MCF 10A (cell line): ENCODE results near the gene LRRC27. TPM values are rescaled to one million over a fixed set of nuclear protein-coding genes. Genes with fewer than 3 reads are reported as not detected.

Experiments used
- BruUV-seq: library from RNA; stranded (reverse); fragments of 400-500 nt; replicated peaks from 2 replicates; lab custom pipeline; 2021; lab: Mats Ljungman, UMichigan
- CTCF ChIA-PET: fragments of 300-600 bp; sonication (Branson Sonifier 250); formaldehyde crosslinking; extraction: SDS; loops from one replicate; lab custom pipeline; 2021; ENCODE audit warnings: antibody characterized with exemption, inconsistent platforms; lab: Yijun Ruan, JAX
- POLR2A ChIA-PET: fragments of 300-600, 350-650 bp; sonication (Branson Sonifier 250); formaldehyde crosslinking; extraction: SDS; loops from one replicate; lab custom pipeline; 2020; ENCODE audit warnings: antibody characterized with exemption, inconsistent platforms; lab: Yijun Ruan, JAX
- DNase-seq: peaks from one replicate; pipeline ENCODE4 v3.0.0-alpha.2; 2018; ENCODE audit not compliant: unreplicated experiment
- H3K27ac Mint-ChIP-seq: one replicate; pipeline ENCODE4 v1.8.0; 2022; ENCODE audit warnings: mild to moderate bottlenecking, low read depth, mixed read lengths; ENCODE audit not compliant: unreplicated experiment
- H3K27me3 Mint-ChIP-seq: one replicate; pipeline ENCODE4 v1.8.0; 2022; ENCODE audit warnings: mixed read lengths; ENCODE audit not compliant: insufficient read depth, unreplicated experiment
- H3K36me3 Mint-ChIP-seq: one replicate; pipeline ENCODE4 v1.8.0; 2022; ENCODE audit warnings: mild to moderate bottlenecking, moderate library complexity, mixed read lengths; ENCODE audit not compliant: insufficient read depth, unreplicated experiment
- H3K4me1 Mint-ChIP-seq: one replicate; pipeline ENCODE4 v1.8.0; 2022; ENCODE audit warnings: mixed read lengths; ENCODE audit not compliant: insufficient read depth, unreplicated experiment
- H3K4me3 Mint-ChIP-seq: one replicate; pipeline ENCODE4 v1.8.0; 2022; ENCODE audit warnings: mild to moderate bottlenecking, moderate library complexity, mixed read lengths; ENCODE audit not compliant: unreplicated experiment
- H3K9me3 Mint-ChIP-seq: one replicate; pipeline ENCODE4 v1.8.0; 2022; ENCODE audit warnings: mixed read lengths; ENCODE audit not compliant: unreplicated experiment
- CTCF ChIP-seq: fragments of 200-600 bp; IDR thresholded peaks from one replicate; pipeline ENCODE4 v1.8.0; 2022; ENCODE audit warnings: antibody characterized with exemption, mild to moderate bottlenecking; ENCODE audit not compliant: unreplicated experiment
- intact Hi-C: fragments of 100-400 bp; cut with micrococcal nuclease; formaldehyde crosslinking; loops from 2 replicates; pipeline ENCODE4 v1.14.1; 2022
- total RNA-seq: library from RNA; stranded (reverse); gene quantifications from 2 replicates; pipeline ENCODE4 v1.2.3, GENCODE V29; 2022

Gene LRRC27
- total RNA-seq, 1 experiment from 2014 or later: 9.1 TPM

DNA sequence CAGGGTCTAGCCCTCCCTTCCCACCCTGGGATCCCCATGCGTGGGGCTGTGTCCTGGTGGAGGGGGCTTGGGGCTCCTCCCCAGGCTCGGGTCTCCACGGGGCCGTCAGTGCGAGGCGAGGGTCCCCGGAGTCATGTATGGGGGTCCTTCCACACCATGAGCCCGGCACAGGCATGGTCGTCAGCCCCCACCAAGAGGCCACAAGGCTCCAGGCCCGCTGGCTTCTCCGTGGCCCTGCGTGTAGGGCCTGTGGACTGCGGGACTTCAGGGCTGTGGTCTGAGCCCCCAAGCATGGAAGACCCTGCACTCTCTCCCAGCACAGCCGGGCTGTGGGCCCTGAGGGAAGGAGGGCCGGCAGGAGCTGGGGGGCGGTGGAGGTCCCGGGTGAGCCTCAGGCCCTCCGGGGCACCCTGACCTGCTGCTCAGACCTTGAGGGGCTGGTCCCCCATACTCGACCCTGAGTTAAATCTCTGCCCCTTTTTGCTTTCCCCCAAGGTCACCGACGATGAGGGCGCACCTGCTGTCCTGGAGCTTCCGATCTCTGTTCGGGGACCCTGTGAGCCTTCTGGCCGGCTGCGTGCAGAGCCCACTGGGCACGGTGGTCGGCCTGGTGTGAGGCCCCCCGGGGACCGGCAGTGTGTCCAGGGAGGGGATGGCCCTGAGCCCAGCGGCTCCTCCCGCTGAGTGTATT is 84.7 kb downstream of the LRRC27 start:
- intact Hi-C loops: no loop called here
- TF ChIP-seq CTCF: no peak
- POLR2A ChIA-PET: no interaction called here

DNA sequence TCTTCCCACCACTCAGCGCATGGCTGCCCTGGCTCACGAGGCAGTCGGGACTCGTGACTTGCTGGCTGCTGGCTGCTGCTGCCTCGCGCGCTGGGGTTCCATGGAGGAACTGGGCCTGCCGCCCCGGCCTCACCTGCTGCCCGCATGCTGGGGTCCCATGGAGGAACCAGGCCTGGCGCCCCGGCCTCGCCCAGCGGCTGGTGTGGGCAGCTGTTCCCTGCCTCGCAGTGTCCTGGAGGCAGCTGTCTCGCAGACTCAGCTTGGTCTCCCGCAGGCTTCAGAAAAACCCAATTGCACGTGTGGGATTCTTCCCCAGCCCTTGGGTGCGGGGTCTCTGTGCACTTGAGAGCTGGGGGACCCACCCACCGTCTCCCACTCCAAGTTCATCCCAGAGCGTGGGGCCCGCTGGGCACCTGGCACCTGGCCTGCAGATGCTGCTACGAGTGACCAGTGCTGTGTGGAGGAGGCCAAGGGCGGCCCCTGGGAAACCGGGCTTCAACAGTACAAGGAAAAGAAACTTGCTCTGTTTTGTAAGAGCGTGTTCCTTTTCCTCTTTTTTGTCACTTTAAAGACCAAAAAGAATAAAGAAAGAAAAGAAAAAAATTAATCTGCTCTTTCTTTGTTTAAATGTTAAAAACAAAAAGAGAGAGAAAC is 85.4 kb downstream of the LRRC27 start:
- POLR2A ChIA-PET: interaction anchor here (1.4 to 3.0 kb wide), 3 partner anchors 20 to 485 kb away, joined by 3 to 32 read pairs (median 17); partner anchors contain the start of gene PWWP2B

More for the DNA sequence above, 84.7 kb downstream of the LRRC27 start:
- CTCF ChIA-PET: interaction anchor here (0.6 kb wide), 1 partner anchor 1799 kb away, joined by 3 read pairs; no protein-coding TSS in a partner anchor
- Mint-ChIP-seq H3K9me3 (no peaks in the 10 kb centered on the region), H3K36me3 (no peaks in the 10 kb centered on the region), H3K27ac (no peak overlapping the region), H3K4me1 (peaks cover 31% of the 10 kb centered on the region), H3K4me3 (no peak overlapping the region), H3K27me3 (no peaks in the 10 kb centered on the region)
- BruUV-seq: no TSS peak
- DNase-seq: no peak

DNA sequence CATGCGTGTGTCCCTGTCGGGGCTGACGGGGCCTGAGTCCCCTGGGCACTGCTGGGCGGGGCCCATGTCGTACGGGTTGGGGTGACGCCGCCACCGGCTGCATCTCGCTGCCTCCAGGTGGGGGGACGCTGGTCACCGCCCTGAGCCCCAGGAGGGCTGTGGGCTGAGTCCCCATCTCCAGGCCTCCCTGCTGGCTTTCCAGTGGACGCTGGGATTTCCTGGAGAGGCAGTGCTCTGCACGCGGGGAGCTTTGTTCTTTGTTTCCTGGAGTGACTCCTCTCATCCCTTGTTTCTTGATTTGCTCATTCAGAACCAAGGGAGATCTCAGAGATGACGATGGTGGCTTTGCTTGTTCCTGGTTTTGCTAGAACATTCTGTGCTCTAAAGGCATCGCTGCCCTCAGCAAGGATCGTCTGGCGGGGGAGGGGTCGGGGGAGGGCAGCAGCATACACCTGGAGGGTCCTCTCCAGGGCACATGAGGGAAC is 86.0 kb downstream of the LRRC27 start:
- no peaks in the 10 kb centered on the region for H3K36me3 Mint-ChIP-seq
- ChIA-PET CTCF (interaction anchor here (1.9 to 4.2 kb wide), 2 partner anchors 20 to 28 kb away, joined by 9 to 26 read pairs; partner anchors contain the start of gene PWWP2B), POLR2A (interaction anchor here (1.3 to 3.0 kb wide), 5 partner anchors 10 to 485 kb away, joined by 3 to 32 read pairs (median 4); partner anchors contain the start of gene PWWP2B)
- no peak for DNase-seq
- no peak overlapping the region for H3K4me3 Mint-ChIP-seq
- intact Hi-C loops: loop anchor here (2.0 kb wide), 1 partner anchor 27 kb away; no protein-coding TSS in a partner anchor
- peaks cover 35% of the 10 kb centered on the region for H3K4me1 Mint-ChIP-seq
- no peak for TF ChIP-seq CTCF
- H3K27me3 Mint-ChIP-seq: no peaks in the 10 kb centered on the region
- peak overlapping the region; percentile 85 for H3K27ac Mint-ChIP-seq
- H3K9me3 Mint-ChIP-seq: no peaks in the 10 kb centered on the region
- no TSS peak for BruUV-seq

More for the DNA sequence above, 85.4 kb downstream of the LRRC27 start:
- Mint-ChIP-seq H3K4me1 (peaks cover 35% of the 10 kb centered on the region), H3K27ac (no peak overlapping the region), H3K9me3 (no peaks in the 10 kb centered on the region), H3K4me3 (no peak overlapping the region), H3K27me3 (no peaks in the 10 kb centered on the region), H3K36me3 (no peaks in the 10 kb centered on the region)
- no TSS peak for BruUV-seq
- CTCF ChIA-PET: interaction anchor here (1.9 to 4.2 kb wide), 2 partner anchors 20 to 29 kb away, joined by 9 to 26 read pairs; partner anchors contain the start of gene PWWP2B
- intact Hi-C loops: no loop called here
- DNase-seq: no peak
- TF ChIP-seq CTCF: no peak
